HG03159 (cell line): ENCODE results near the gene TMEM229B.

Experiments used
- ATAC-seq: cut with Tn5 transposase; IDR thresholded peaks from one replicate; pipeline ENCODE4 v1.9.1; 2021; ENCODE audit warnings: mild to moderate bottlenecking, moderate library complexity; ENCODE audit not compliant: unreplicated experiment

Gene TMEM229B

DNA sequence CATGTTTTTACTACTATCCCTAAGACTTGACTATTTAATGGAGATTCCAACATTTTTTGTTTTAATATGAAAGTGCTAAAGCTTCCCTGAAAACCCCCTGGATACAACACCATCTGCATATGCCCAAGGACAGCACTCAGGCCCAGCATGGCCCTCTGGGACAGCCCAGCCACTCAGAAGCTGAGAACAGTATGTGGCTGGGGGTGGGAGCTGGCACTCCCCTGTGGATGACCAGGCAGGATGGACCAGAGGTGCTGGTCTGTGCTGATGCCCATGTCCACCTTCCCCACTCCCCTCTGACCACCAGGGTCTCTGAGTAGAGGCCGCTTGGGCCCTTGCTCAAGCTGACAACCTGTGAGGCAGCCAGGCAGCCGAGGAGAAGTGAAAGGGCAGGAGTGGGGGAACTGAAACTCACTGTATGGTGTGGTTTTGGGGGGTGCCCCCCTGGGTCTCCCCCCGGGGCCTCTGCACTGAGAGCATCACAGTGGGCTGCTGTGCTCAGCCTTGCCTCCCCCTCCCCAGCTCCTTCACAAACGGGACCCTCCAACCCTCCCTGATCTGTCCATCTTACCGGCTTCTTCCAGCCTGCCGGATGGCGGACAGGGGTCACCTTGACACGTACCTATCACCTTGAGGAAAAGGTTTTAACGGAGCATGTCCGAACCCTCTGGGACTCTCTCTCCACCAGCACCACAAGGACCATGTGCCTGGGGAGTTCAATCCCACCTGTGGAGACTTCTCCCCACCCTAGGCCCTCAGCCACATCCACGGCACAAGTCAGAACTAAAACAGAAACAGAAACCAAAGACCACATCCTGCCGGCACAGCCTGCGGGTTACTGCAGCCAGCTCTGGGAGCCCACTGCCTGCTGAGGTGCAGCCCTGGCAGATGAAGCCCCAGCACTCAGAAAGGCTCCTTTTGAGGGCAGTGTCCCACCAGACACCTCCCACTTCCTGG, at the start of gene TMEM229B:
Gene TMEM229B, minus strand, starts transcription at position 785 of the 957 bp plus-strand sequence. CDS start 14,798 bp downstream, outside the sequence.
- peak; percentile 93 for ATAC-seq

GRCh38 chr14:67537736-67538135, 49.2 kb upstream of the TMEM229B start:
- no peak for ATAC-seq

GRCh38 chr14:67536087-67536486, 47.6 kb upstream of the TMEM229B start:
- ATAC-seq, result no peak

DNA sequence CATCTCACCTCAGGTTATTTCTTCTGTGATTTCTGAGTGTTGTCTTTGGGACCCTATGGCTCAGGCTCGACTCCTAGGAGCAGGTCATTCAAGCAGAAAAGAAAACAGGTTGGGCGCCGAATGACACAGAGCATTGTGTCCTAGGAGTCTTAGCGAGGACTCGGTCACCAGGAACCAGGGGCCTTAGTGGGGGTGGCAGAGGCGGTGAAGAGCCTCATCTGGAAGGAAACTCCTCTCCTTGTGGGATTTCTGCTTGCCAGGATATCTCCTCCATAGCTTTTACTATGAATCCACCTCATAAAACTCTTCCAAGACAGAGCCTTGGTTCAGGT, 45.2 kb upstream of the TMEM229B start:
- ATAC-seq, result no peak

DNA sequence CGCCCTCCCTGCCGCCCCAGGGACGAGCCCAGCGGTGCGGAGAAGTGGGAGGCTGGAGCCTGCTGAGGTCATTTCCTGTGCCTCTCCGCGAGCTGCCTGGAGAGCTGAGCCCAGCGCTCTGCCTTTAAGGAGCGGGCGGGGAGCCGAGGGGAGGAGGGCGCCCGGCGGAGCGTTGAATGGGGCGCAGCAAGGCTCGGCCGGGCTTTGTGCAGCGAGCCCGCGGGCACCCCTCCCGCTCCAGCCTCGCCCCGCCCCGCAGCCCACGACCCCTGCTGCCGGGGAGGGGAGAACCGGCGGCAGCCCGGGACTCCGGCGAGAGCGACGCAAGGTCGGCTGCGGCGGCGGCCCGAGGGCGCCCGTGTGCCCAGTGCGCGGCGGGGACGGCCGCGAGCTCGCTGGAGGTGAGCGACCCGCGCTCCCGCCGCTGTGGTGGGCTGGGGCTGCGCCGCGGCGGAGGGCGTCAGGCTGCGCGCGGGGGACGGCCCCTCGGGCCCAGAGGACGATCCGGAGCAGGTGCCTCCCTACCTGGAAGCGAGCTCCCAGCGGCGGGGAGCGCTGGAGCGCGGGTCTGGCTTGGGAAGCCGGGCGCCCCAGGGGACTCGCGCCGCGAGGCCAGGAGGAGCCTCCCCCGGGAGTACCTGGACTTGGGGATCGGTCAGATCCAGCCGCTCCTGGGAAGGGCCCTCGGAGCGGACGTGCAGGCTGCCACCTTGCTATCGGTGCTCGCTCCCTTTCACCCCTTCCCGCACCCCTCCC, 44.7 kb upstream of the TMEM229B start, which contains the start of gene PLEKHH1:
Gene PLEKHH1, plus strand, starts transcription at position 293 of the 756 bp plus-strand sequence. CDS start 8,578 bp downstream, outside the sequence.
- ATAC-seq, result peak; percentile 44

DNA sequence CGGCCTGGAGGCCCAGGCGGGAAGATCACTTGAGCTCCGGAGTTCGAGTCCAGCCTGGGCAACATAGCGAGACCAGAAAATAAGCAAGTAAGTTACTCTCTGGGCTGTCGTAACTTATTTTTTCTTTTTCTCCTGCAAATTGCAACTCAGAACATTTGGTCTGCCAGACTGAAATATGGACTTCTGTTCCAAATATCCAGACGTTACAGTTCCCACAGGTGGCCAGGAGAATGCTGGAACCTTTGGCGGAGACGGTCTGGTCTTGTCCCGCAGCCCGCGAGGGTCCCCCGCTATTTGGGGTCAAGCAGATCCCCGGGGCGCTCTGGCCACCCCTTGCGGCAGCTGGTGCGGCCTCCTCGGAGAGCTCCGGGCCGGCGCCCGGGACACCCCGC, 44.1 kb upstream of the TMEM229B start:
- no peak for ATAC-seq

DNA sequence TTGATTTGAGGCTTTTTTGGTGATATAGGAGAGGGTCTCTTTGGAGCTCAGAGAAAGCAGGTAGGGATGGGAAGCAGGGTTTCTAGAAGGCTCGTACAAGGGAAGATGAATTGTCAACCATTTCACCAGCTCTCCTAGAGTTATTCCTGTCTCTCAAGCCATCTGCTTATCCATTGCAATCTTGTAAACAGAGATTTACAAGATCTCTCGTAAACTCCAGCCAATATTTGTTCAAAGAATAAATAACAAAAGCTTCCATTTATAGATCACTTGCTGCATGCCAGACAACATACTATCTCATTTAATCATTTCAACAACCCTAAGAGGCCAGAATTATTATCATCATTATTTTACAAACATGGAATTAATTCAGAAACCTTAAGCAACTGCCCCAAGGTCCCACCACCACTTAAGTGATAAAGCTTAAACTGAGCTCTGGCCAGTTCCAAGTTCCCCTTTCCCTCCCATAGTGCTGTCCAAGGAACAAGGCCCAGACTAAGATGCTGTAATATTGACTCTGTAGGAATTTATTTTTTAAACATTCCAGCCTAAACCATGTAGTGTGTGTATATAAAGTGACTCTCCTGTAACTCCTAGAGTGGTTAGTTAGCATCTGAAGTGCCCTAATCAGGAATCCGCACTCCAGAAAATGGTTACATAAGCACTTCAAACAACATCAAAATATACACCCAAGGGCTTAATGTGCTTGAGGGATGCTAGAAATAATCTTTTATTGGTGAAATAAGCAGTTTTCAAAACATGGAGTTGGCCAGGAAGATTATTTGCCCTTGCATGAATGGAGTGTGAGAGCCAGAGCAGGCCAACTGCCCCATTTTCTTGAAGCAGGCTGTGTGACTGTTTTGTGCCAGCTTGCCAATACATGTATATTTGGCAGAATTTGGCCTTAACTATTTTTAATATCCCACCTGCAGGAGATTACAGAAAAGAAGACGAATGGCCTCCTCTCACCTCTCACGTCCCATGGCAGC, 41.7 kb upstream of the TMEM229B start:
- ATAC-seq, result no peak

DNA sequence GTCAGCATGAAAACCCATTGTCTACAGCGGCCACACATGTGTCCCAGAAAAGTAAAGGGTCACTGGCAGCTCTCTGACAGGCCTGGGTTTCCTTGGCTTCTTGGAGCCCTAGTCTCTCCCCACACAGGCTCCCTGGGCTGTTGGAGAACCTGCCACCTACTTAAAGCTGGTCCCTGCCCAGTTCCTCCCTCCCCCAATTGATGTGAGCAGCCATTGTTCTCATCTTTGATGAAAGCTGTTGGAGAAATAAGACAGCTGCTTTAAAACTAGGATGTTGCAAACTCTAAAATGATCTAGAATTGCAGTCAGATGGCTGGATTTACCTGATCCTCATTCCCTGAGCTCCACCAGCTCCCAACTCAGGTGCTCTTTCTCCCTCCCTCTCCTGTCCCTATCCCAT, 39.8 kb upstream of the TMEM229B start:
- no peak for ATAC-seq

GRCh38 chr14:67527756-67528155, 39.2 kb upstream of the TMEM229B start:
- ATAC-seq, result no peak

DNA sequence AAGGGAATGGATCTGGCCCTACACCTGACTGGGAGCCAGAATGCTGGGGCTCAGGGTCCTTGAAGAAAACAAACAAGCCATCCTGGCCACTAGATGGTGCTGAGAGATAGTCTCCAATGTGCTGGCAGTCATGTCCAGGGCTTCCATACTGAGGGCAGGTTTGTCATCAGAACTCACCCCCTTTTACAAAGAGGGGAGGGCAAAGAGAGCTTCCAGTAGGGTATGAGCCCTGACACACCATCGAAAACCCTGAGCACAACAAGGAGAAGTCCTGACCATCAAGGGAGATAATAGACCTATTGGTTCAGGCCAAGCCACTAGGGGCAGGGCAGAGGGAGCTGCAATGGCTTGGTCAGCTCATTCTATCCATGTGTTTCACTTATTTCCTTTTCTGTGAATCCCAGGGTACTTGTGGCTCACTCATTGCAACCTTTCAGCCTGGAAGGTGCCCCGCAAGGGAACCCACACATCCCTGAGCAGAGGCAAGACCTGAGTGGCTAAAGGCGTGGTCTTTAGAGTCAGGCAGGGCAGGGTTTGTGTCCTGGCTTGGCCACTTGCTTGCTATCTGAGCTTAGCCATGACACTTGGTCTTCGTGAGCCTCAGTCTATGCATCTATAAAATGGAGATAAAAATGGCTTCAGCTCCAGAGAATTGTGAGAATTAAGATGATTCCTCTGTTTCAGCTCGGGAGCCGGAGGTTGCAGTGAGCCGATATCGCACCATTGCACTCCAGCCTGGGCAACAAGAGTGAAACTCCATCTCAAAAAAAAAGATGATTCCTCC, 38.3 kb upstream of the TMEM229B start:
- ATAC-seq, result peak; percentile 53

DNA sequence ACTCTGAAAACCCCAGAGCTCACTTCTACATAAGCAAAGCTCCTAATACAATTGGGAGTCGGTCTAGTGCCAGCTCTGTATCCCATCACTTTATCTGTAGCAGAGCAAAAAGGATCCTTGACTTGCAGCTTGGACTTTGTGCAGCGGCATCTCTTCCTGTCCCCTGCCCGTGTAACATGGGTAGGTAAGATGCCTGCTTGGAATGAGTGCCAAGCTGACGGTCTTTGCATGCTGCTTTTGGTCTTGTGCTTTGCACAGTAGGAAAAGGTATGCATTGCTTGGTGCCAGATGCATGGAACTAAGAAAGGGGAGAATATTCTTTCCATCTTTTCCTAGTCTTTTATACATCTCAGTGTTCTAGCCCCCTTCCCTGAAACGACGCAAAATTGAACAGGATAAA, 37.7 kb upstream of the TMEM229B start:
- no peak for ATAC-seq

DNA sequence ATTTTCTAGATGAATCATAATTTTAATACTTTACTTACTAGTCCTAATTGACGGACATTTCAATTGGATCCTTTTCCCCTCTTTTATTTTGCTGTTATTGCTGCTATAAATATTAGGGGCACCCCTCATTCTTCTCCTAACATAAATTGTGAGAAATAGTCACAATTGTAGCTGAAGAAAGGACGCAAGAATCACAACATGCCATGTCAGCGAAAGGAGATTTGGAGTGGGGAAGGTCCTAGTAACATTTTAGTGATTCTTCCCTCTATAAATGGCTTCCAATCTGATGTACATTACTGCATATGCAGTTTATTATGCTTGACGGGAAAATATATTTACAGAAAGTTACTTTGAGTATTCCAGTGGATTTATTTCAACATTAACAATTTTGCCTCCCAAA, 36.9 kb upstream of the TMEM229B start:
- no peak for ATAC-seq

DNA sequence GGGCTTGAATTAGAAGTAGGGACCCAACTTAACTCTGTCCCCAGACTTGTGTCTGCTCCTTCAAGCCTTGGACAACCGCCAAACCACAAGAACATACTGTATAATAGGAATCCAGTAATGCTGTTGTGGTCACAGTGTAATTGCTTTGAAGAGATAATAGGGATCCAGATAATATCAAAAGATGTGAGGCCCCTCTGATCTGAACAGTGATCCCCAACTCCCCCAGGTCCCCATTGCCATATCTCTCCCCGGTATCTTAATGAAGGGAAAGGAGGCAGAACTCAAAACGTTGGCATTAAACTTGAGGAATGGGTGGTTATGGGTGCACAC, 36.1 kb upstream of the TMEM229B start:
- ATAC-seq, result no peak

GRCh38 chr14:67523764-67524633, 35.5 kb upstream of the TMEM229B start:
- ATAC-seq, result no peak

DNA sequence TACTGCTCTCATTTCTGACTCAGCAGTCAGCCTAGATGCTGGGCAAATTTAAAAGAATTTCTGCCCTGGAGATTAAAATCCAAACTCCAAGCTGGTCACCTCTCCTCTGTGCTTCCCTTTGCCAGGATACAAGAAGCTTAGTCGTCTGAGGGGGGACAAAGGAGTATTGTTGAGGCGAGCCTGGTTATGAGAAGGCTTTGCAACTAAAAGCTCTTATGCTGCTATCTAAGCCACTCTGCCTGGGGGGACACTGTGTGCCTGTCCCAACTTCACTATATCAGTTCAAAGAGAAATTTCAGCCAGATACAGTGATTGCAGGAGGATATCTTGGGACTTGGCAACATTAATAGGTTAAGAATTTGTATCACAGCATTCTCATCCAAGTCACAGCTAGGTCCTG, 33.7 kb upstream of the TMEM229B start:
- ATAC-seq, result no peak

DNA sequence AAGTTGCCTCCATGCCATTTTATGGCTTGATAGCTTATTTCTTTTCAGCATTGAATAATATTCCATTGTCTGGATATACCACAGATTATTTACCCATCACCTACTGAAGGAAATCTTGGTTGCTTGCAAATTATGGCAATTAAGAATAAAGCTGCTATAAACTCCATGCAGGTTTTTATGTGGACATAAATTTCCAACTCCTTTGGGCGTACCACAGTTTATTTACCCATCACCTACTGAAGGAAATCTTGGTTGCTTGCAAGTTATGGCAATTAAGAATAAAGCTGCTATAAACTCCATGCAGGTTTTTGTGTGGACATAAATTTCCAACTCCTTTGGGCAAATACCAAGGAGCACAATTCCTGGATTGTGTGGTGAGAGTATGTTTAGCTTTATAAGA, 32.0 kb upstream of the TMEM229B start:
- ATAC-seq, result no peak

GRCh38 chr14:67519406-67519805, 30.9 kb upstream of the TMEM229B start:
- ATAC-seq, result no peak

DNA sequence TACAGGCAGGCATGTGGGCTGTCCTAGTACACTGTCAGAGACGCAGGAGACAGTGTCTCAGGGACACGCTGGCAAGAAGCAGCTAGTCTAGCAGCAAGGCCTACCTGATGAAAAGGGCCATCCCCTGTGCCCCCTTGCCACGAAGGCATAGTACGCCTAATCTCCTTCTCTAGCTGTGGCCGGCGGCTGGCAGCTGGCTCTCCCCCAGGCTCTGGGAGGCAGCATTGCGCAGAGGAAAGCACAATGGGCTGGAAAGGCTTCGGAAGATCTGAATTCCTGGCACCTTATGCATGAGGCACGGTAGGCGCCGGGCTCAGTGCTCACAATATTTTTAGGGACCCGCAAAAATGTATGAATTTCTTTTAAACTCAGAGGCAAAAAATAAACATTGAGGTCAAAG, 28.6 kb upstream of the TMEM229B start:
- ATAC-seq, result no peak

DNA sequence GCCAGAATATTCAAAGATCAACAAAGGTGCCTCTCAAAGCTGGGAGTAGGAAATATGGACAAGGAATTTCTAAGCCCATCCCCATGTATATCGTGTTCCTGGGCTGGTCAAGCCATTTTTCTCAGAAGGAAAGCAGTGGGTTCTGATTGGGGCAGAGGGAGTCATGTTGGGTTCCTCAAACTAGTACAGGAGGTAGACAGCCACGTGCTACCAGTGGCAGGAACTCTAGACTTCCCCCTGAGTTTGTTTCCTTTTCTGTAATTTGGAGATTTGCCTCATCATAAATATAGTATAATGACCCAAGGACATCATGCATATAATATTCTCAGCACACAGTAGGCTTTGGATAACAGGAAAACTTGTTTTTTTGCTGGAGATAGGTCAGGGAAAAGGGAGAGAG, 28.2 kb upstream of the TMEM229B start:
- no peak for ATAC-seq
